GM23338 (cell line): ENCODE data around the gene SLC15A1. TPM values are rescaled to one million over a fixed set of nuclear protein-coding genes. Genes with fewer than 3 reads are reported as not detected.

Experiments used
- ATAC-seq: fragments of 200-7000 bp; cut with Tn5 transposase; 3 replicates; pipeline ENCODE4 v1.9.1; 2020
- DNase-seq: peaks from one replicate; pipeline ENCODE4 v3.0.0-alpha.2; 2015; ENCODE audit warnings: low spot score
- H2AFZ ChIP-seq: fragments of 200-600 bp; sonication (generic); 2 replicates; pipeline ENCODE4 v1.8.0; 2016; ENCODE audit warnings: antibody characterized with exemption, mild to moderate bottlenecking, moderate library complexity
- H3F3A ChIP-seq: fragments of 200-600 bp; sonication (generic); replicated peaks from 2 replicates; pipeline ENCODE4 v1.8.0; 2017; ENCODE audit warnings: antibody characterized with exemption, mixed run types, low read depth
- H3K27ac ChIP-seq: fragments of 200-600 bp; sonication (generic); 2 replicates; pipeline ENCODE4 v1.6.1; 2016; ENCODE audit warnings: low read depth
- H3K27me3 ChIP-seq: fragments of 200-600 bp; sonication (generic); 2 replicates; pipeline ENCODE4 v1.8.0; 2016; ENCODE audit warnings: mild to moderate bottlenecking, mixed run types, moderate library complexity; ENCODE audit not compliant: insufficient read depth
- H3K36me3 ChIP-seq: fragments of 200-600 bp; sonication (generic); 2 replicates; pipeline ENCODE4 v1.8.0; 2016; ENCODE audit warnings: mild to moderate bottlenecking; ENCODE audit not compliant: insufficient read depth
- H3K4me1 ChIP-seq: fragments of 200-600 bp; sonication (generic); 2 replicates; pipeline ENCODE4 v1.8.0; 2016; ENCODE audit warnings: mild to moderate bottlenecking, moderate library complexity; ENCODE audit not compliant: insufficient read depth
- H3K4me2 ChIP-seq: fragments of 200-600 bp; sonication (generic); 2 replicates; pipeline ENCODE4 v1.7.1; 2017; ENCODE audit warnings: mixed run types
- H3K4me3 ChIP-seq: fragments of 200-600 bp; sonication (generic); 2 replicates; pipeline ENCODE4 v1.6.1; 2016; ENCODE audit warnings: mixed run types
- H3K79me2 ChIP-seq: fragments of 200-600 bp; sonication (generic); replicated peaks from 2 replicates; pipeline ENCODE4 v1.8.0; 2017; ENCODE audit warnings: mild to moderate bottlenecking; ENCODE audit not compliant: insufficient read depth
- H3K9me2 ChIP-seq: fragments of 200-600 bp; sonication (generic); 2 replicates; pipeline ENCODE4 v1.8.0; 2017; ENCODE audit not compliant: insufficient read depth
- H4K20me1 ChIP-seq: fragments of 200-600 bp; sonication (generic); replicated peaks from 2 replicates; pipeline ENCODE4 v1.8.0; 2017; ENCODE audit warnings: mild to moderate bottlenecking; ENCODE audit not compliant: insufficient read depth
- H3K27ac Mint-ChIP-seq: 2 replicates; pipeline ENCODE4 v1.8.0; 2020; ENCODE audit warnings: inconsistent platforms, mild to moderate bottlenecking, moderate library complexity, mixed read lengths
- H3K27me3 Mint-ChIP-seq: 3 replicates; pipeline ENCODE4 v1.8.0; 2022; ENCODE audit warnings: low read depth, mild to moderate bottlenecking, moderate library complexity, mixed read lengths, inconsistent platforms; ENCODE audit not compliant: insufficient read depth, poor library complexity
- H3K36me3 Mint-ChIP-seq: 3 replicates; pipeline ENCODE4 v1.8.0; 2021; ENCODE audit warnings: low read depth, mild to moderate bottlenecking, inconsistent platforms, moderate library complexity, mixed read lengths
- H3K4me1 Mint-ChIP-seq: 3 replicates; pipeline ENCODE4 v1.8.0; 2020; ENCODE audit warnings: mild to moderate bottlenecking, inconsistent platforms, mixed read lengths
- H3K4me3 Mint-ChIP-seq: 3 replicates; pipeline ENCODE4 v1.8.0; 2021; ENCODE audit warnings: moderate library complexity, mild to moderate bottlenecking, inconsistent platforms, mixed read lengths
- H3K9me3 Mint-ChIP-seq: 3 replicates; pipeline ENCODE4 v1.8.0; 2020; ENCODE audit warnings: moderate library complexity, mild to moderate bottlenecking, inconsistent platforms, mixed read lengths
- CREB1 ChIP-seq: fragments of 250-450 bp; sonication (Bioruptor Pico); IDR thresholded peaks from 2 replicates; pipeline ENCODE4 v1.5.0; 2020; ENCODE audit warnings: low read depth, mild to moderate bottlenecking, moderate library complexity
- EZH2 ChIP-seq: fragments of 200-600 bp; sonication (generic); IDR thresholded peaks from one replicate; pipeline ENCODE4 v1.8.0; 2017; ENCODE audit warnings: antibody characterized with exemption, mild to moderate bottlenecking, low read depth; ENCODE audit not compliant: unreplicated experiment
- EZH2phosphoT487 ChIP-seq: fragments of 200-600 bp; sonication (generic); IDR thresholded peaks from one replicate; pipeline ENCODE4 v1.8.1; 2018; ENCODE audit warnings: antibody characterized with exemption; ENCODE audit not compliant: unreplicated experiment
- JUNB ChIP-seq: IDR thresholded peaks from one replicate; pipeline ENCODE4 v1.6.1; 2016; ENCODE audit warnings: antibody characterized with exemption; ENCODE audit not compliant: unreplicated experiment
- NANOG ChIP-seq: IDR thresholded peaks from 2 replicates; pipeline ENCODE4 v1.6.1; 2016; ENCODE audit warnings: antibody characterized with exemption, borderline replicate concordance
- POLR2AphosphoS5 ChIP-seq: IDR thresholded peaks from 2 replicates; pipeline ENCODE4 v1.6.1; 2016; ENCODE audit warnings: antibody characterized with exemption, low read depth
- STAT1 ChIP-seq: IDR thresholded peaks from one replicate; pipeline ENCODE4 v1.6.1; 2016; ENCODE audit warnings: antibody characterized with exemption; ENCODE audit not compliant: unreplicated experiment
- ZNF114 ChIP-seq: fragments of 250-450 bp; sonication (Bioruptor Pico); IDR thresholded peaks from 2 replicates; pipeline ENCODE4 v1.5.0; 2020; ENCODE audit warnings: mild to moderate bottlenecking, moderate library complexity
- ZNF331 ChIP-seq: fragments of 250-450 bp; sonication (Bioruptor Pico); IDR thresholded peaks from 2 replicates; pipeline ENCODE4 v1.5.0; 2020; ENCODE audit warnings: low read depth, mild to moderate bottlenecking, moderate library complexity
- polyA plus RNA-seq: library from polyadenylated mRNA; unstranded; fragments of >200 nt; fragmentation: Nextera tagmentation; extraction: Ambion mirVana; gene quantifications from 2 replicates; pipeline ENCODE4 v1.2.1, GENCODE V29; 2016
- total RNA-seq: library from RNA; depleted of rRNA; stranded (reverse); fragments of >200 nt; shearing (Covaris generic); gene quantifications from 2 replicates; pipeline ENCODE4 v1.2.3, GENCODE V29; 2014
- TF ChIP-seq, protein P1 (sequence below): IDR thresholded peaks from one replicate; pipeline ENCODE4 v1.6.1; 2018; ENCODE audit warnings: antibody characterized with exemption; ENCODE audit not compliant: unreplicated experiment
- TF ChIP-seq, protein P2 (sequence below): IDR thresholded peaks from 2 replicates; pipeline ENCODE4 v1.6.1; 2016; ENCODE audit warnings: antibody characterized with exemption
- TF ChIP-seq, protein P3 (sequence below), 2 experiments: fragments of 200-600 bp in 1 of 2; sonication (generic) in 1 of 2; conservative IDR thresholded peaks; 2 replicates each; pipeline versions ENCODE4 v1.5.1 to v1.6.1; 2016 to 2017; ENCODE audit warnings: antibody characterized with exemption in 2 of 2, low read depth in 2 of 2, mild to moderate bottlenecking in 2 of 2, moderate library complexity in 1 of 2
- TF ChIP-seq, protein P4 (sequence below): fragments of 250-450 bp; sonication (Bioruptor Pico); IDR thresholded peaks from 2 replicates; pipeline ENCODE4 v1.5.0; 2020; ENCODE audit warnings: mild to moderate bottlenecking, moderate library complexity

SLC15A1 gene
- total and polyA plus RNA-seq, 2 experiments from 2014 or later: 1.6 to 3.0 TPM

DNA sequence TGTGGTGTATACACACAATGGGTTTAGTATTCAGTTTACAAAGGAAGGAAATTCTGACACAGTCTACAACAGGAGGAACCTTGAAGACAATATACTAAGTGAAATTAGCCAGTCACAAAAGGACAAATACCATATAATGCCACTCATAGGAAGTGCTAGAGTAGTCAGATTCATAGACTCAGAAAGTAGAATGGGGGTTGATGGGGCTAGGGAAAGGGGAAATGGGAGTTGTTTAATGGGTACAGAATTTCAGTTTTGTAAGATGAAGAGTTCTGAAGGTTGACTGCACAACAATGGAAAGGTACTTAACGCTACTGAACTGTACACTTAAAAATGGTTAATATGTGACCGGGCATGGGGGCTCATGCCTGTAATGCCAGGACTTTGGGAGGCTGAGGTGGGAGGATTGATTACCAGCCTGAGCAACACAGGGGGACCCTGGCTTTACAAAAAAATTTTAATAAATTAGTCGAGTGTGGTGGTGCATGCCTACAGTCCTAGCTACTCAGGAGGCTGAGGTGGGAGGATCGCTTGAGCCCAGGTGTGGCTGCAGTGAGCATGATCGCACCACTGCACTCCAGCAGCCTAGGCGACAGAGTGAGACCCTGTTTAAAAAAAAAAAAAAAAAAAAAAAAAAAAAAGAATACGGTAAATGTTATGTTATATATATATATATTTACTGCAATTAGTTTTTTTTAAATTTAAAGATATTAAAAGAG, 45.0 kb downstream of the SLC15A1 start:
- H3K4me2 ChIP-seq: no peak overlapping the region
- Mint-ChIP-seq H3K9me3 (no peaks in the 10 kb centered on the region), H3K36me3 (no peaks in the 10 kb centered on the region), H3K27me3 (peaks cover 3% of the 10 kb centered on the region), H3K27ac (no peak overlapping the region), H3K4me1 (no peaks in the 10 kb centered on the region), H3K4me3 (no peak overlapping the region)
- ATAC-seq (no peak), DNase-seq (no peak)
- no peak overlapping the region for H3K4me3 ChIP-seq
- H3K4me1 ChIP-seq: no peaks in the 10 kb centered on the region
- H4K20me1 ChIP-seq: no peaks in the 10 kb centered on the region
- H2AFZ ChIP-seq: no peak overlapping the region
- no peaks in the 10 kb centered on the region for H3K79me2 ChIP-seq
- no peaks in the 10 kb centered on the region for H3F3A ChIP-seq
- no peaks in the 10 kb centered on the region for H3K9me2 ChIP-seq
- H3K36me3 ChIP-seq: no peaks in the 10 kb centered on the region
- H3K27me3 ChIP-seq: no peaks in the 10 kb centered on the region
- H3K27ac ChIP-seq: no peak overlapping the region
- TF ChIP-seq STAT1 (no peak), ZNF331 (no peak), JUNB (no peak), CREB1 (no peak), EZH2phosphoT487 (no peak), POLR2AphosphoS5 (no peak), EZH2 (no peak), ZNF114 (CRISPR knock-in tag) (no peak), NANOG (no peak)
- TF ChIP-seq, protein P1, sequence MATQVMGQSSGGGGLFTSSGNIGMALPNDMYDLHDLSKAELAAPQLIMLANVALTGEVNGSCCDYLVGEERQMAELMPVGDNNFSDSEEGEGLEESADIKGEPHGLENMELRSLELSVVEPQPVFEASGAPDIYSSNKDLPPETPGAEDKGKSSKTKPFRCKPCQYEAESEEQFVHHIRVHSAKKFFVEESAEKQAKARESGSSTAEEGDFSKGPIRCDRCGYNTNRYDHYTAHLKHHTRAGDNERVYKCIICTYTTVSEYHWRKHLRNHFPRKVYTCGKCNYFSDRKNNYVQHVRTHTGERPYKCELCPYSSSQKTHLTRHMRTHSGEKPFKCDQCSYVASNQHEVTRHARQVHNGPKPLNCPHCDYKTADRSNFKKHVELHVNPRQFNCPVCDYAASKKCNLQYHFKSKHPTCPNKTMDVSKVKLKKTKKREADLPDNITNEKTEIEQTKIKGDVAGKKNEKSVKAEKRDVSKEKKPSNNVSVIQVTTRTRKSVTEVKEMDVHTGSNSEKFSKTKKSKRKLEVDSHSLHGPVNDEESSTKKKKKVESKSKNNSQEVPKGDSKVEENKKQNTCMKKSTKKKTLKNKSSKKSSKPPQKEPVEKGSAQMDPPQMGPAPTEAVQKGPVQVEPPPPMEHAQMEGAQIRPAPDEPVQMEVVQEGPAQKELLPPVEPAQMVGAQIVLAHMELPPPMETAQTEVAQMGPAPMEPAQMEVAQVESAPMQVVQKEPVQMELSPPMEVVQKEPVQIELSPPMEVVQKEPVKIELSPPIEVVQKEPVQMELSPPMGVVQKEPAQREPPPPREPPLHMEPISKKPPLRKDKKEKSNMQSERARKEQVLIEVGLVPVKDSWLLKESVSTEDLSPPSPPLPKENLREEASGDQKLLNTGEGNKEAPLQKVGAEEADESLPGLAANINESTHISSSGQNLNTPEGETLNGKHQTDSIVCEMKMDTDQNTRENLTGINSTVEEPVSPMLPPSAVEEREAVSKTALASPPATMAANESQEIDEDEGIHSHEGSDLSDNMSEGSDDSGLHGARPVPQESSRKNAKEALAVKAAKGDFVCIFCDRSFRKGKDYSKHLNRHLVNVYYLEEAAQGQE: no peak
- TF ChIP-seq, protein P2, sequence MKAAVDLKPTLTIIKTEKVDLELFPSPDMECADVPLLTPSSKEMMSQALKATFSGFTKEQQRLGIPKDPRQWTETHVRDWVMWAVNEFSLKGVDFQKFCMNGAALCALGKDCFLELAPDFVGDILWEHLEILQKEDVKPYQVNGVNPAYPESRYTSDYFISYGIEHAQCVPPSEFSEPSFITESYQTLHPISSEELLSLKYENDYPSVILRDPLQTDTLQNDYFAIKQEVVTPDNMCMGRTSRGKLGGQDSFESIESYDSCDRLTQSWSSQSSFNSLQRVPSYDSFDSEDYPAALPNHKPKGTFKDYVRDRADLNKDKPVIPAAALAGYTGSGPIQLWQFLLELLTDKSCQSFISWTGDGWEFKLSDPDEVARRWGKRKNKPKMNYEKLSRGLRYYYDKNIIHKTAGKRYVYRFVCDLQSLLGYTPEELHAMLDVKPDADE: no peak
- TF ChIP-seq, protein P3, sequence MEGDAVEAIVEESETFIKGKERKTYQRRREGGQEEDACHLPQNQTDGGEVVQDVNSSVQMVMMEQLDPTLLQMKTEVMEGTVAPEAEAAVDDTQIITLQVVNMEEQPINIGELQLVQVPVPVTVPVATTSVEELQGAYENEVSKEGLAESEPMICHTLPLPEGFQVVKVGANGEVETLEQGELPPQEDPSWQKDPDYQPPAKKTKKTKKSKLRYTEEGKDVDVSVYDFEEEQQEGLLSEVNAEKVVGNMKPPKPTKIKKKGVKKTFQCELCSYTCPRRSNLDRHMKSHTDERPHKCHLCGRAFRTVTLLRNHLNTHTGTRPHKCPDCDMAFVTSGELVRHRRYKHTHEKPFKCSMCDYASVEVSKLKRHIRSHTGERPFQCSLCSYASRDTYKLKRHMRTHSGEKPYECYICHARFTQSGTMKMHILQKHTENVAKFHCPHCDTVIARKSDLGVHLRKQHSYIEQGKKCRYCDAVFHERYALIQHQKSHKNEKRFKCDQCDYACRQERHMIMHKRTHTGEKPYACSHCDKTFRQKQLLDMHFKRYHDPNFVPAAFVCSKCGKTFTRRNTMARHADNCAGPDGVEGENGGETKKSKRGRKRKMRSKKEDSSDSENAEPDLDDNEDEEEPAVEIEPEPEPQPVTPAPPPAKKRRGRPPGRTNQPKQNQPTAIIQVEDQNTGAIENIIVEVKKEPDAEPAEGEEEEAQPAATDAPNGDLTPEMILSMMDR (conservative IDR thresholded peaks at IDR 0.05; ENCODE audit: low read depth in 2 of 2): no peak
- TF ChIP-seq, protein P4, sequence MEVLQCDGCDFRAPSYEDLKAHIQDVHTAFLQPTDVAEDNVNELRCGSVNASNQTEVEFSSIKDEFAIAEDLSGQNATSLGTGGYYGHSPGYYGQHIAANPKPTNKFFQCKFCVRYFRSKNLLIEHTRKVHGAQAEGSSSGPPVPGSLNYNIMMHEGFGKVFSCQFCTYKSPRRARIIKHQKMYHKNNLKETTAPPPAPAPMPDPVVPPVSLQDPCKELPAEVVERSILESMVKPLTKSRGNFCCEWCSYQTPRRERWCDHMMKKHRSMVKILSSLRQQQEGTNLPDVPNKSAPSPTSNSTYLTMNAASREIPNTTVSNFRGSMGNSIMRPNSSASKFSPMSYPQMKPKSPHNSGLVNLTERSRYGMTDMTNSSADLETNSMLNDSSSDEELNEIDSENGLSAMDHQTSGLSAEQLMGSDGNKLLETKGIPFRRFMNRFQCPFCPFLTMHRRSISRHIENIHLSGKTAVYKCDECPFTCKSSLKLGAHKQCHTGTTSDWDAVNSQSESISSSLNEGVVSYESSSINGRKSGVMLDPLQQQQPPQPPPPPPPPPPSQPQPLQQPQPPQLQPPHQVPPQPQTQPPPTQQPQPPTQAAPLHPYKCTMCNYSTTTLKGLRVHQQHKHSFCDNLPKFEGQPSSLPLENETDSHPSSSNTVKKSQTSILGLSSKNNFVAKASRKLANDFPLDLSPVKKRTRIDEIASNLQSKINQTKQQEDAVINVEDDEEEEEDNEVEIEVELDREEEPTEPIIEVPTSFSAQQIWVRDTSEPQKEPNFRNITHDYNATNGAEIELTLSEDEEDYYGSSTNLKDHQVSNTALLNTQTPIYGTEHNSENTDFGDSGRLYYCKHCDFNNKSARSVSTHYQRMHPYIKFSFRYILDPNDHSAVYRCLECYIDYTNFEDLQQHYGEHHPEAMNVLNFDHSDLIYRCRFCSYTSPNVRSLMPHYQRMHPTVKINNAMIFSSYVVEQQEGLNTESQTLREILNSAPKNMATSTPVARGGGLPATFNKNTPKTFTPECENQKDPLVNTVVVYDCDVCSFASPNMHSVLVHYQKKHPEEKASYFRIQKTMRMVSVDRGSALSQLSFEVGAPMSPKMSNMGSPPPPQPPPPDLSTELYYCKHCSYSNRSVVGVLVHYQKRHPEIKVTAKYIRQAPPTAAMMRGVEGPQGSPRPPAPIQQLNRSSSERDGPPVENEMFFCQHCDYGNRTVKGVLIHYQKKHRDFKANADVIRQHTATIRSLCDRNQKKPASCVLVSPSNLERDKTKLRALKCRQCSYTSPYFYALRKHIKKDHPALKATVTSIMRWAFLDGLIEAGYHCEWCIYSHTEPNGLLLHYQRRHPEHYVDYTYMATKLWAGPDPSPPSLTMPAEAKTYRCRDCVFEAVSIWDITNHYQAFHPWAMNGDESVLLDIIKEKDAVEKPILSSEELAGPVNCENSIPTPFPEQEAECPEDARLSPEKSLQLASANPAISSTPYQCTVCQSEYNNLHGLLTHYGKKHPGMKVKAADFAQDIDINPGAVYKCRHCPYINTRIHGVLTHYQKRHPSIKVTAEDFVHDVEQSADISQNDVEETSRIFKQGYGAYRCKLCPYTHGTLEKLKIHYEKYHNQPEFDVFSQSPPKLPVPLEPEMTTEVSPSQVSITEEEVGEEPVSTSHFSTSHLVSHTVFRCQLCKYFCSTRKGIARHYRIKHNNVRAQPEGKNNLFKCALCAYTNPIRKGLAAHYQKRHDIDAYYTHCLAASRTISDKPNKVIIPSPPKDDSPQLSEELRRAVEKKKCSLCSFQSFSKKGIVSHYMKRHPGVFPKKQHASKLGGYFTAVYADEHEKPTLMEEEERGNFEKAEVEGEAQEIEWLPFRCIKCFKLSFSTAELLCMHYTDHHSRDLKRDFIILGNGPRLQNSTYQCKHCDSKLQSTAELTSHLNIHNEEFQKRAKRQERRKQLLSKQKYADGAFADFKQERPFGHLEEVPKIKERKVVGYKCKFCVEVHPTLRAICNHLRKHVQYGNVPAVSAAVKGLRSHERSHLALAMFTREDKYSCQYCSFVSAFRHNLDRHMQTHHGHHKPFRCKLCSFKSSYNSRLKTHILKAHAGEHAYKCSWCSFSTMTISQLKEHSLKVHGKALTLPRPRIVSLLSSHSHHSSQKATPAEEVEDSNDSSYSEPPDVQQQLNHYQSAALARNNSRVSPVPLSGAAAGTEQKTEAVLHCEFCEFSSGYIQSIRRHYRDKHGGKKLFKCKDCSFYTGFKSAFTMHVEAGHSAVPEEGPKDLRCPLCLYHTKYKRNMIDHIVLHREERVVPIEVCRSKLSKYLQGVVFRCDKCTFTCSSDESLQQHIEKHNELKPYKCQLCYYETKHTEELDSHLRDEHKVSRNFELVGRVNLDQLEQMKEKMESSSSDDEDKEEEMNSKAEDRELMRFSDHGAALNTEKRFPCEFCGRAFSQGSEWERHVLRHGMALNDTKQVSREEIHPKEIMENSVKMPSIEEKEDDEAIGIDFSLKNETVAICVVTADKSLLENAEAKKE: no peak
